Right forelimb (tissue), 1 donor: Measurements from ENCODE around the gene TCF7L1.
"Not testable (repeated sequence)": the region's sequence is repeated elsewhere in the genome, so short reads cannot be mapped to it uniquely, and the experiment has no call there.

Experiments
- DNase-seq: peaks from one replicate; pipeline ENCODE4 v3.0.0-alpha.2; 2018

The TCF7L1 gene

DNA sequence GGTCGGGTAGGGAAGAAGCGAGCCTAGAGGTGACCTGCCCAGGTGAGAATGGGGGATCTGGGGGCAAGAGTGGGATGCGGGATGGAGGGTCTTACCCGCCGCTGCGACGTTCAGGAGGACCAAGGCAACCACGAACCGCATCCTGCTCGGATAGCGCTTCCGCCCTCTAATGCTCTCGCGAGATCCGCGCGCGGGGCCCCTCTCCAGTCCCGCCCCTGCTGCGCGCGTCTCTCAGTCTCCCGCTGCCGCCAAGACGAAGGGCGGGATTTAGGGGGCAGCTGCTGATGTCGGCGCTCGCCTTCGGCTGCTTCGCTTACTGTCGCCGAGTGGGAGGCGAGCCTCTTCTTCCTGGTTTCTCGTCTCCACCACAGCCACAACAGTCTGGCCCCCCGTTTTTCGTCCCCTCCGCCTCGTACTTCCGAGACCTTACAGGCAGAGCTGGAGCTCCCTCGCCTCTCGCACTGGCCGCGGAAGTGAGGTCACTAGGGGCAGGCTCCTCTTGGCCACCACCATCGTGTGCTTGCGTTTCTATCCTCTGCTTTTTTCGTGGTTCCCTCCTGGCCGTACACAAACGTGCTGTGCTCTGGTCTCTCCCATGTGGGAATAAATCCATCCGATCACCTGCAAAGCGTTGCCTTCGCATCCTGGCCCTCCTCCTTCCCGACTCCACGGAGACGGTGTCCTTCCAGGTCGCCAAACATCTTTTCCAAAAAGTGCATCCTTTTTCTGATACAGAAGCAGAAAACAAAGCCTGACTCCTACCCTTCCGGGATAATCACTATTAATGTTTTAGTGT, 194.8 kb downstream of the TCF7L1 start, which contains the start of gene TGOLN2:
Gene TGOLN2, minus strand, starts transcription at position 168 of the 796 bp plus-strand sequence. Its CDS starts 27 bp downstream, at position 141.
- peak; percentile 96 for DNase-seq

- DNase-seq, result no peak
Observed at GRCh38 chr2:85329181-85329651, 196.0 kb downstream of the TCF7L1 start.

DNA sequence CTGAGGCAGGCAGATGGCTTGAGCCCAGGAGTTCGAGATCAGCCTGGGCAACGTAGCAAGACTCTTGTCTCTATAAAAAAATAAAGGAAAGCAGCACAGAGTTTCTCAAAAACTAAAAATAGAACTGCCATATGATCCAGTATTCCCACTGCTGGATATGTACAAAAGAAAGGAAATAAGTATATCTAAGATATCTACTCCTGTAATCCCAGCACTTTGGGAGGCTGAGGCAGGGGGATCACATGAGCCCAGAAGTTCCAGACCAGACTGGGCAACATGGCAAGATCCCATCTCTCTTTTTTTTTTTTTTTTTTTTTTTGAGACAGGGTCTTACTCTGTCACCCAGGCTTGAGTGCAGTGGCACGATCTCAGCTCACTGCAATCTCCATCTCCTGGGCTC, 196.5 kb downstream of the TCF7L1 start:
- not testable (repeated sequence) for DNase-seq

DNA sequence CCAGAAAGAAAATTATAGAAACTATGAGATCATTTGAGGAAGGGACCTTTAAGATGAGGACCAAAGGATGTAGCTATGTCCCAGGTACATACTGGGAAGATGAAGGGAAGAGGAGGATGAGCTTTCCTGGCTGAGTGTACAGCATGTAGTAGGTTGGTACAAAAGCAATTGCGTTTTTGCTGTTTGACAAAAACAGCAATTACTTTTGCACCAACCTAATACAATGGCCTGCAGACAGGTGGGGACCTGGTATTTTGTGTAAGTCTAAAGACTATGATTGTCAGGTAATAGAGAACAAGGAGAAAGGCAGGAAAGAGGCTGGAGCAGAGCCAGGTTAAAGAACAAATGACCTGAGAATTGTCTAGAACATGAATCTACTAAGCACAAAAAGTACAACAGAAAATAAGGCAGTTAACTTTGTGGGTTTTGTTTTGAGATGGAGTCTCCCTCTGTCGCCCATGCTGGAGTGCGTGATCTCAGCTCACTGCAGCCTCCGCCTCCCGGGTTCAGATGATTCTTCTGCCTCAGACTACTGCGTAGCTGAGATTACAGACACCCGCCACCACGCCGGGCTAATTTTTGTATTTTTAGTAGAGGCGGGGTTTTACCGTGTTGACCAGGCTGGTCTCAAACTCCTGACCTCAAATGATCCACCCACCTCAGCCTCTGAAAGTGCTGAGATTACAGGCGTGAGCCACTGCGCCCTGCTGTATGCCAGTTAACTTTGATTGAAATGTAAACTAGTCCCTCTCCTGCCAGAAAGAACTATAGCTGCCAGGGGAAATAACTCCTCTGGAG, 197.8 kb downstream of the TCF7L1 start:
- no peak for DNase-seq

DNA sequence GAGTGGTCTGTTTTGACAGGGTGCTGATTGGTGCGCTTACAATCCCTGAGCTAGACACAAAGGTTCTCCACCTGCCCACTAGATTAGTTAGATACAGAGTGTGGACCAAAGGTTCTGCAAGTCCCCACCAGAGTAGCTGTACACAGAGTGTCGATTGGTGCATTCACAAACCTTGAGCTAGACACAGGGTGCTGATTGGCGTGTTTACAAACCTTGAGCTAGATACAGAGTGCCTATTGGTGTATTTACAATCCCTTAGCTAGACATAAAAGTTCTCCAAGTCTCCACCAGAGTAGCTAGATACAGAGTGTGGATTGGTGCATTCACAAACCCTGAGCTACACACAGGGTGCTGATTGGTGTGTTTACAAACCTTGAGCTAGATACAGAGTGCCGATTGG, 200.7 kb downstream of the TCF7L1 start:
- not testable (repeated sequence) for DNase-seq

DNA sequence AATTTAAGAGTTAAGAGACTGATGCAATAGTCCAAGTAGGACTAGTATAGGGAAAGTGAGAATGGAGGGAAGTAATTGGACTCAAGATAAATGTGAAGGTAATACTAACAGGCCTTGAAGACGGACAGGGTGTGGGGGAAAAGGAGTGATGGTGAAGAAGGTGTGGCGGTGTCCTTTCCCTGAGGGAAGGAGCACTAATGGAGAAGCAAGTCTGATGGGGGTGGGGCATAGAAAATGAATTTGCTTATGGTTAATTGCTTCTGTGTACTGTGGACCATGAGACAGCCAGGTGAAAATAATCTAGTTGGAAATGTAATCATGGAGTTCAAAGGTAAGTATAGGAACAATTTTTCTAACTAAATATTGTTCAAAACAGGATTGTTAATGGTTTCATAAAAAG, 201.7 kb downstream of the TCF7L1 start:
- no peak for DNase-seq

DNA sequence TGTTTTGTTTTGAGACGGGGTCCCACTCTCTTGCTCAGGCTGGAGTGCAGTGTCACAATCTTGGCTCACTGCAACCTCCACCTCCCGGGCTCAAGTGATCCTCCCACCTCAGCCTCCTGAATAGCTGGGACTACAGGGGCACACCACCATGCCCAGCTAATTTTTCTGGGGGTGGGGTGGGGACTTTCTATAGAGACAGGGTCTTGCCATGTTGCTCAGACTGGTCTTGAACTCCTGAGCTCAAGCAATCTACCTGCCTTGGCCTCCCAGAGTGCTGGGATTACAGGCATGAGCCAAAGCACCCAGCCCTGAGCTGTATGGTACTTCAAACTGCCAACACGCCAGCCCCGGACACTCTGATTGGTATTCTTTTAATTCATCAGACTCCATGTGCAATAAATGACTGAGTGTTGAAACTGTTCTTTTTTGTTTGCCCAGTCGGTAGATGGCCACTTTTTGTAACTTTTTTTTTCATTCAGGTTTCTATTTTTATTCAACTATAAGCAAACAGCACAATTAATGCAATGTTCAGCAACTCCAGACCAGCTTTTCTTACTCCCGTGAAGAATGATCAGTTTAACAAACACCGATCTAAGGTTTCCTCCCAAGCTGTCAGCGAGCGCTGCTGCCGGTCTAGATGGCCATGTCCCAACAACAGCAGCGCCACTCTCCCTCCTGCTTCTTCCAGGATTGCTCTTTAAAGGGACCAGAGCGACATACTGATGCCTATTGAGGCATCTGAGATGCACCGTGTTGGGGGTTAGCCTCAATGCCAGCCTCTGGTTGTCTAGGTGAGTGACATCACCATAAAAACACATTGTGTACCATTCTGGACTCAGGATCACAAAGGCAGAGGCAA, 207.1 kb downstream of the TCF7L1 start:
- DNase-seq, result no peak

DNA sequence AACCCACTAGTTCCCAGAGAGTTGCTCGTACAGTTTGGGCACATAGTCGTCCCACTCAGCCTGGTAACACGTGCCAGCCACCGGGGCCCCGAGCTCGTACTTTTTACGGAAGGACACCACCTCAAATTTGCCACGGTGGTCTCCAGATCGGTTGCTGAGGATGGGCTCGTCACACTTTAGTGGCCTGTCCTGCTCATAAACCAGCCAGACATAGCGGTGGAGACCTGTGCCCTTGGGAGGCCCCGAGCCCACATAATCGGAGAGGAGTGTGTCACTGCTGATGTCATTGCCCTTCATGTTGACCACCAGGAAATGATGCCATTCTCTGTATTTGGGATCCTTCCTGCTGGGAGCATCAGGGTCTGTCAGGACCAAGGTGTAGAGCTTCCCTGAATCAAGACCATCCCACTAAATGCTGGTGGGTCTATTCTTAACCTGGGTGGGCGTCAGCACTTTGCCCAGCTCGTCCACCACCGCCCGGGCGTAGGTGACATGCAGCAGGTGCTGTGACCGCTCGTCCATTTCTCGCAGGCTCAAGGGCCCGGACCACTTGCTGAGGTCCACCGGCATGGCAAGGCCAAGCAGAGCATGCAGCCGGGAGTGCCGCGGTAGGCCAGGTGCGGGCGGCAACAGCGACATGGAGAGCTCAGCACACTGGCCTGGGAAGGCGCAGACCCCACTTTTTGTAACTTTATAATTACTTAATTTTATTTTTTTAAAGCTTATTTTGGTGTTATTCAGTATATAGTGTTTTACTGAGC, 208.3 kb downstream of the TCF7L1 start:
- no peak for DNase-seq

DNA sequence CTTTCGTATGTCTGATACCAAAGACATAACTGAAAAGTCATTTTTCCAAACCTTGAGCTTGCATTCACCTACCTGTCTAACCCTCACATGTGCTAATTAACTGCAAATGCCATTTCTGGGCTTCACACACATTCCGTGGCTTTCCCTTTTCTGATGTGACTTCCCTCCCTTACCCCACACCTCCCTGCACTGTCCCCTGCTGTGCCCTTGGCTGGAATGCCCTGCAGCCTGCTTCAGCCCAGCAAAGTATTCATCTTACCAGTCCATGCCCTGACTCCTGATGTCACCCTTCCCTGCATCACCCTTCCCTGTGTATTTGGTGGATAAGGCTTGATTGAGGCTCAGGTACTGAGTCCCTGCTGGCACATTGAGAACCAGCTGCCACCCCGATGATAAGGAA, 209.0 kb downstream of the TCF7L1 start:
- DNase-seq, result no peak

- not testable (repeated sequence) for DNase-seq
Observed at GRCh38 chr2:85343207-85343895, 210.2 kb downstream of the TCF7L1 start.

- no peak for DNase-seq
Observed at GRCh38 chr2:85344356-85344954, 211.3 kb downstream of the TCF7L1 start.

DNA sequence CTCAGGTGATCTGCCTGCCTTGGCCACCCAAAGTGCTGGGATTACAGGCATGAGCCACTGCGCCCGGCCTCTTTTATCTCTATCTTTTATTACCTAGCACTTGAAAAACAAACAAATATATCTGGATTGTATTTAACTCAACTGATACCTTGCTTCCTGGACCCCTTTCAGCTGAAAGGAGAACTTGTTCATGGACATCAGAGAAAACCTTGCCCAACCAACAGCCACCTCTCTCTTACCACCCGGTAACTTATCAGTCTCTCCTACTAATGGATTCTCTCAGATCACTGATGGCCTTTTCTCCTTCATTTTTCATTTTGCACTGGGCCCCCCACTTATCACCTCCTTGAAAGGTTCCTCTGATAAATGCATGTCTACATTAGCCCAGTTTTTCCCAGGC, 214.4 kb downstream of the TCF7L1 start:
- no peak for DNase-seq

- DNase-seq, result peak; percentile 45
Observed at GRCh38 chr2:85353876-85354285, 220.7 kb downstream of the TCF7L1 start.

DNA sequence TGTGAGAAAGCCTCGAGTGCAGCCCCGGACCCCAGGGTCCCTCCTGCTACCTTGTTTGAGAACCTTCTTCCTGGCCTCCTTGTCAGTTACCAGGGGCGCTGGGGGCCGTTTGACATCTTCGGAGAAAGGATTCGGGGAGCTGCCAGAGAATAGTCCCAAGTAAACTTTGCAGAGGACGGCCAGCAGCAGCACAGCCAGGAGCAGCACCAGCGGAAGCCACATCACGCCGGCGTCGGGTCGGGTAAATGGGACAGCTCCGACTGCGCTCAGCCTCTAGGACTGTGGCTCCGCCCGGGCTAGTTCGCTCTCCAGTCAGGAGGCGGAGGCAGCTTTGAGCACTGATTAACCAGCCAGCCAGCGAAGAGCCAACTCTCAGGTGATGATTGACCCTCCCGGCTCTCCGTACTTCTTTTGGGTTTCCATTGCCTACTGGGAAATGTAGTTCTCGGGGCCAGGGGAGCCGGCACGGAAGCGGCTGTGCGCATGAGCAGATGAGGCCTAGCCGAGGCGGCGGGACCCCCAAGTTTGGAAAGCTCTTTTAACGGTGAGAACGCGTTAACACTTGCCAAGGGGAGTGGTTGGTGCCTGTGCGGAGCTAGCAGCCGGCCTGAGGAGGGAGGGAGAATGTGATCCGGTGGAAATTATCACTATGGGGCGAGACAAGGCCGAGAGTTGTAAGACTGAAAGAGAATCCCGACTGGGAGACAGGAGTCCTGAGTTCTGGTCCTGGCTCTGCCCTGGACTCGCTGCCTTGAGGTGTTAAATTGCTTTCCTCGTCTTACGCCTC, 221.3 kb downstream of the TCF7L1 start, which contains the start of the genes ELMOD3 and RETSAT:
Gene ELMOD3, plus strand, starts transcription at position 484 of the 787 bp plus-strand sequence. CDS start 2,430 bp downstream, outside the sequence.
Gene RETSAT, minus strand, starts transcription at position 243 of the 787 bp plus-strand sequence. Its CDS starts 21 bp downstream, at position 222.
- DNase-seq, result peak; percentile 98

DNA sequence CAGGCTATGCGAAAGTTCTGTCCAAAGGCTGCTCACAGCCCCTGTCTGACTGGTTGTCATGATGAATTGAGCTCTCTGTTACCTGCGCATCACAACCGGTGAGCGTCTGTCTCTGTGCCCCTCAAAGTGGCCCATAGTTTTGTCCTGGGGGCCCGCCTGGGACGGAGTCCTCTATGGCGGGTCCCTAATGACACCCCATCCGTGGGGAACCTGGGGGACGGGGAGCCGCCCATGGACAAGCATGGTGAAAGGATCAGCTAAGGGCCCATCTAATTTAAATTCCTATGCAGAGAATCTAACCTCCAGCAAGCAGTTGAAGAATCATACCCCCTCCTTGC, 221.8 kb downstream of the TCF7L1 start:
- no peak for DNase-seq

DNA sequence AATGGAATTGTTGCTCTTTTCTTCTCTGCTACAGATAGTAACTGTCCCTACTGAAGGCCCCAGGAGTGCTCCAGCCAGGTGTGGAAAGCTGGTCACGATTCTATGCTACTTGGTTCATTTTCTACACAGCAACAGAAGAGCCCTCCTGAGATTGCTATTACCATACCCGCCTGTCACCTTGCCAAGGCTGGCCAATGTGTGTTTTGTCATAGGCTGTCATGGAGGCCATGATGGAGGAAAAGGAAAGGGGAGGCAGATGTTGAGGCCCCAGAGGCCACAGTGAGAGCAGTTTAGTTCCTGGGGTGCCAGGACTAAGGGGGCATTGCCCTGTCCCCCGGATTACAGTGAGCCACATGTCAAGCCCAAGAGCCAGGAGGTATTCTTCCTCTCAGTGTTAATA, 222.3 kb downstream of the TCF7L1 start:
- DNase-seq, result no peak

DNA sequence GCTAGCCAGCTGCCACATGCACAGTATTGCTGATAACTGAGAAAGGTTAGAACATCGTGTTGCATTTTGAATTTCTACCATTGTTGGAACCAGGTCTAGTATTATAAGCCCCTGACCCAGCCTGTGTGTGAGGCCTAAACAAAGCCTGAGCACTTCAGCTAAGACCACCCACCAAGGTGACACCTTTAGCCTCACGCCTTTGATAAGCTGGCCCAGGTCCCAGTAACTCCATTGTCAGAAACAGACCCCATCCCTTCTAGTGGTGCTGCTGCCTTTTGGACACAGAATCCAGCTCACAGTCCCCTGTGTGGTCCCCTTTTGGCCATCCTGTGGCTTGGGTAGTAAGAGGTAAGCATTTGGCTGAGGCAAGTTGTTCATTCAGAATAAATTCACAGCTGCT, 223.0 kb downstream of the TCF7L1 start:
- no peak for DNase-seq

DNA sequence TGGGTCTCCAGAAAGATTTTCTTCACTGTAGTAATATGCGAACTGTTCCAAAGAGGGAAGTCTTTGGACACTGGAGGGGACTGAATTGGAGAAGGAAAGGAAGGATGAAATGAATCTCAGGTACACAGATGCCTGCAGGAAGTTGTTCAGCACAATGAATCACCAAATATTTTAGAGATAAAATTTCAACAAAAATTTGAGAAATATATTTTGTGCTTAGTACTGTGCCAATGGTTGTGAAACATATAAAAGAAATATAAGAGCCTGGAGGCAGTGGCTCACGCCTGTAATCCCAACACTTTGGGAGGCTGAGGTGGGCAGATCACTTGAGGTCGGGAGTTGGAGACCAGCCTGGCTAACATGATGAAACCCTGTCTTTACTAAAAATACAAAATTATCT, 224.5 kb downstream of the TCF7L1 start:
- no peak for DNase-seq
